ACC112 (cell line): ENCODE measurements around the gene QRFP.
"Not testable (repeated sequence)": the region's sequence is repeated elsewhere in the genome, so short reads cannot be mapped to it uniquely, and the experiment has no call there.

Source experiments
- H2AFZ ChIP-seq: fragments of 200-600 bp; sonication (generic); one replicate; pipeline ENCODE4 v1.6.0; 2017; ENCODE audit warnings: antibody characterized with exemption, low read length; ENCODE audit not compliant: unreplicated experiment
- H3K27ac ChIP-seq: fragments of 200-600 bp; sonication (generic); 2 replicates; pipeline ENCODE4 v1.5.1; 2014; ENCODE audit warnings: low read depth, mild to moderate bottlenecking, antibody characterized with exemption, low read length, moderate library complexity
- H3K27me3 ChIP-seq: fragments of 200-600 bp; sonication (generic); 2 replicates; pipeline ENCODE4 v1.6.1; 2014; ENCODE audit warnings: mild to moderate bottlenecking, antibody characterized with exemption, low read length, moderate library complexity, mixed read lengths; ENCODE audit not compliant: insufficient read depth
- H3K36me3 ChIP-seq: fragments of 200-600 bp; sonication (generic); 2 replicates; pipeline ENCODE4 v1.6.1; 2016; ENCODE audit warnings: mild to moderate bottlenecking, antibody characterized with exemption, low read length, moderate library complexity, mixed read lengths; ENCODE audit not compliant: insufficient read depth
- H3K4me1 ChIP-seq: fragments of 200-600 bp; sonication (generic); one replicate; pipeline ENCODE4 v1.6.1; 2016; ENCODE audit warnings: low read length, mixed read lengths; ENCODE audit not compliant: insufficient read depth, unreplicated experiment, control insufficient read depth
- H3K4me3 ChIP-seq: fragments of 200-600 bp; sonication (generic); 2 replicates; pipeline ENCODE4 v1.5.1; 2014; ENCODE audit warnings: mild to moderate bottlenecking, low read depth, low read length
- H3K79me2 ChIP-seq: fragments of 200-600 bp; sonication (generic); one replicate; pipeline ENCODE4 v1.6.0; 2016; ENCODE audit warnings: low read length; ENCODE audit not compliant: control insufficient read depth, unreplicated experiment, insufficient read depth

The QRFP gene

GRCh38 chr9:130856474-130856873 lies 40.1 kb downstream of the QRFP start:
- Histone ChIP-seq H3K27ac (peak overlapping the region; percentile 98), H3K79me2 (peaks cover 73% of the 10 kb centered on the region), H3K4me1 (peaks cover 47% of the 10 kb centered on the region), H3K36me3 (peaks cover 28% of the 10 kb centered on the region), H3K4me3 (no peak overlapping the region), H2AFZ (no peak overlapping the region), H3K27me3 (no peaks in the 10 kb centered on the region)

GRCh38 chr9:130854835-130855234 lies 41.8 kb downstream of the QRFP start:
- peaks cover 77% of the 10 kb centered on the region for H3K79me2 ChIP-seq
- H3K36me3 ChIP-seq = peaks cover 25% of the 10 kb centered on the region

GRCh38 chr9:130854092-130854491 lies 42.5 kb downstream of the QRFP start:
- peaks cover 25% of the 10 kb centered on the region for H3K36me3 ChIP-seq
- no peak overlapping the region for H2AFZ ChIP-seq
- peaks cover 80% of the 10 kb centered on the region for H3K79me2 ChIP-seq
- H3K27ac ChIP-seq = peak overlapping the region; percentile 27; the same call in 1 of the 2 replicates
- peaks cover 36% of the 10 kb centered on the region for H3K4me1 ChIP-seq
- no peak overlapping the region for H3K4me3 ChIP-seq
- H3K27me3 ChIP-seq = no peaks in the 10 kb centered on the region

More at GRCh38 chr9:130854835-130855234, 41.8 kb downstream of the QRFP start:
- Histone ChIP-seq H2AFZ (no peak overlapping the region), H3K4me1 (peaks cover 34% of the 10 kb centered on the region), H3K27me3 (no peaks in the 10 kb centered on the region), H3K27ac (no peak overlapping the region), H3K4me3 (no peak overlapping the region)

- Histone ChIP-seq H3K4me1 (peaks cover 36% of the 10 kb centered on the region), H3K36me3 (peaks cover 25% of the 10 kb centered on the region), H3K4me3 (no peak overlapping the region), H3K27ac (no peak overlapping the region), H2AFZ (no peak overlapping the region), H3K27me3 (no peaks in the 10 kb centered on the region), H3K79me2 (peaks cover 76% of the 10 kb centered on the region)
Observed at GRCh38 chr9:130852801-130853200, 43.8 kb downstream of the QRFP start.

GRCh38 chr9:130849356-130849755 lies 47.3 kb downstream of the QRFP start:
- H3K4me1 ChIP-seq = peaks cover 48% of the 10 kb centered on the region
- H3K4me3 ChIP-seq = no peak overlapping the region
- H3K79me2 ChIP-seq = peaks cover 71% of the 10 kb centered on the region
- H2AFZ ChIP-seq = no peak overlapping the region
- peak overlapping the region; percentile 98 for H3K27ac ChIP-seq
- H3K27me3 ChIP-seq = no peaks in the 10 kb centered on the region
- H3K36me3 ChIP-seq = peaks cover 4% of the 10 kb centered on the region

- not testable (repeated sequence) for H3K36me3 ChIP-seq, H2AFZ ChIP-seq, H3K4me3 ChIP-seq, H3K27me3 ChIP-seq
- peaks cover 71% of the 10 kb centered on the region for H3K79me2 ChIP-seq
- peak overlapping the region; percentile 98 for H3K27ac ChIP-seq
- peaks cover 57% of the 10 kb centered on the region for H3K4me1 ChIP-seq
Observed at GRCh38 chr9:130848514-130848913, 48.1 kb downstream of the QRFP start.

GRCh38 chr9:130847306-130848217 lies 49.0 kb downstream of the QRFP start:
- peaks cover 66% of the 10 kb centered on the region for H3K4me1 ChIP-seq
- H2AFZ ChIP-seq = no peak overlapping the region
- H3K36me3 ChIP-seq = no peaks in the 10 kb centered on the region
- peak overlapping the region; percentile 98 for H3K27ac ChIP-seq
- H3K4me3 ChIP-seq = peak overlapping the region; percentile 66
- peaks cover 73% of the 10 kb centered on the region for H3K79me2 ChIP-seq
- H3K27me3 ChIP-seq = no peaks in the 10 kb centered on the region

- Histone ChIP-seq H3K27ac (peak overlapping the region; percentile 98), H3K4me3 (peak overlapping the region; percentile 66), H3K79me2 (peaks cover 74% of the 10 kb centered on the region)
Observed at GRCh38 chr9:130846487-130847305, 49.9 kb downstream of the QRFP start.

GRCh38 chr9:130845901-130846481 lies 50.6 kb downstream of the QRFP start:
- Histone ChIP-seq H3K79me2 (peaks cover 74% of the 10 kb centered on the region), H3K36me3 (no peaks in the 10 kb centered on the region), H3K4me1 (peaks cover 70% of the 10 kb centered on the region), H2AFZ (no peak overlapping the region), H3K27me3 (no peaks in the 10 kb centered on the region), H3K27ac (peak overlapping the region; percentile 98), H3K4me3 (peak overlapping the region; percentile 66)

More at GRCh38 chr9:130846487-130847305, 49.9 kb downstream of the QRFP start:
- Histone ChIP-seq H3K36me3 (no peaks in the 10 kb centered on the region), H2AFZ (no peak overlapping the region), H3K4me1 (peaks cover 70% of the 10 kb centered on the region), H3K27me3 (no peaks in the 10 kb centered on the region)

- H2AFZ ChIP-seq = no peak overlapping the region
- no peaks in the 10 kb centered on the region for H3K36me3 ChIP-seq
- peak overlapping the region; percentile 98 for H3K27ac ChIP-seq
- peaks cover 70% of the 10 kb centered on the region for H3K4me1 ChIP-seq
- H3K79me2 ChIP-seq = peaks cover 74% of the 10 kb centered on the region
- no peaks in the 10 kb centered on the region for H3K27me3 ChIP-seq
- H3K4me3 ChIP-seq = peak overlapping the region; percentile 66
Observed at GRCh38 chr9:130845254-130845653, 51.4 kb downstream of the QRFP start.
